IMR-90 (cell line): ENCODE measurements around the gene NCOA3. TPM values are rescaled to one million over a fixed set of nuclear protein-coding genes. Genes with fewer than 3 reads are reported as not detected.

Experiments used
- ATAC-seq: fragments of 200-7000 bp; cut with Tn5 transposase; 2 replicates; pipeline ENCODE4 v1.9.1; 2020; ENCODE audit warnings: low read depth, mild to moderate bottlenecking, moderate library complexity
- BruUV-seq: library from RNA; stranded (reverse); fragments of 400-500 nt; replicated peaks from 2 replicates; lab custom pipeline; 2021; lab: Mats Ljungman, UMichigan
- CTCF ChIA-PET: fragments of 300-600 bp; formaldehyde crosslinking; extraction: SDS; loops from one replicate; lab custom pipeline; 2021; ENCODE audit warnings: antibody characterized with exemption; lab: Yijun Ruan, JAX
- POLR2A ChIA-PET: fragments of 300-600 bp; sonication (Branson Sonifier 250); formaldehyde crosslinking; loops from one replicate; lab custom pipeline; 2022; ENCODE audit warnings: antibody characterized with exemption; ENCODE audit not compliant: unreplicated experiment; lab: Charles Lee
- DNase-seq: peaks from one replicate; pipeline ENCODE4 v3.0.0; 2013
- H2AFZ ChIP-seq: replicated peaks from 2 replicates; pipeline ENCODE3; 2013; ENCODE audit warnings: low read length, mild to moderate bottlenecking; ENCODE audit not compliant: poor library complexity
- H2AK5ac ChIP-seq: 2 replicates; pipeline ENCODE4 v1.6.1; 2013; ENCODE audit warnings: low read depth, low read length, inconsistent platforms
- H2AK9ac ChIP-seq: replicated peaks from 2 replicates; pipeline ENCODE3; 2013; ENCODE audit warnings: mild to moderate bottlenecking, low read depth, low read length, moderate library complexity; ENCODE audit not compliant: poor library complexity
- H2BK120ac ChIP-seq: 2 replicates; pipeline ENCODE4 v1.6.1; 2013; ENCODE audit warnings: low read depth, low read length, inconsistent platforms
- H2BK15ac ChIP-seq: 3 replicates; pipeline ENCODE4 v1.6.1; 2013; ENCODE audit warnings: low read depth, low read length, inconsistent platforms
- H2BK20ac ChIP-seq: 2 replicates; pipeline ENCODE4 v1.6.1; 2013; ENCODE audit warnings: low read depth, mild to moderate bottlenecking, inconsistent platforms, low read length, moderate library complexity
- H2BK5ac ChIP-seq: 2 replicates; pipeline ENCODE4 v1.6.1; 2013; ENCODE audit warnings: mild to moderate bottlenecking, low read depth, low read length, inconsistent platforms; ENCODE audit not compliant: poor library complexity, severe bottlenecking
- H3K14ac ChIP-seq: replicated peaks from 2 replicates; pipeline ENCODE4 v1.6.1; 2013; ENCODE audit warnings: low read depth, low read length, inconsistent platforms
- H3K18ac ChIP-seq: 2 replicates; pipeline ENCODE4 v1.6.1; 2013; ENCODE audit warnings: low read depth, low read length, control low read depth
- H3K23ac ChIP-seq: 2 replicates; pipeline ENCODE4 v1.6.1; 2013; ENCODE audit warnings: low read depth, low read length, inconsistent platforms
- H3K27ac ChIP-seq: 2 replicates; pipeline ENCODE4 v1.5.1; 2013; ENCODE audit warnings: mild to moderate bottlenecking, control low read depth, low read length; ENCODE audit not compliant: insufficient read depth
- H3K27me3 ChIP-seq: 2 replicates; pipeline ENCODE4 v1.6.1; 2013; ENCODE audit warnings: low read length; ENCODE audit not compliant: control insufficient read depth, insufficient read depth
- H3K36me3 ChIP-seq: 2 replicates; pipeline ENCODE4 v1.6.1; 2013; ENCODE audit warnings: low read length, mixed read lengths; ENCODE audit not compliant: control insufficient read depth, insufficient read depth
- H3K4ac ChIP-seq: 2 replicates; pipeline ENCODE4 v1.6.1; 2013; ENCODE audit warnings: low read depth, low read length, inconsistent platforms
- H3K4me1 ChIP-seq: 2 replicates; pipeline ENCODE4 v1.6.1; 2013; ENCODE audit warnings: low read length, mixed read lengths; ENCODE audit not compliant: control insufficient read depth, insufficient read depth
- H3K4me2 ChIP-seq: 2 replicates; pipeline ENCODE4 v1.6.1; 2013; ENCODE audit warnings: low read depth, mild to moderate bottlenecking, control low read depth, low read length, moderate library complexity
- H3K4me3 ChIP-seq: 2 replicates; pipeline ENCODE4 v1.5.1; 2013; ENCODE audit warnings: low read depth, mild to moderate bottlenecking, control low read depth, low read length, moderate library complexity; ENCODE audit not compliant: insufficient read depth
- H3K56ac ChIP-seq: 2 replicates; pipeline ENCODE4 v1.6.1; 2013; ENCODE audit warnings: low read length, inconsistent platforms; ENCODE audit not compliant: insufficient read depth; ENCODE audit errors: extremely low read depth
- H3K79me1 ChIP-seq, 2 experiments: 2 replicates each; pipeline ENCODE4 v1.6.1; 2013; ENCODE audit warnings: low read length in 2 of 2, inconsistent platforms in 1 of 2, low read depth in 1 of 2
- H3K9ac ChIP-seq: 2 replicates; pipeline ENCODE4 v1.6.1; 2013; ENCODE audit warnings: low read depth, low read length, control low read depth
- H3K9me1 ChIP-seq: 2 replicates; pipeline ENCODE4 v1.6.1; 2013; ENCODE audit warnings: low read length, inconsistent platforms; ENCODE audit not compliant: insufficient read depth
- H3K9me3 ChIP-seq: 2 replicates; pipeline ENCODE4 v1.6.1; 2013; ENCODE audit warnings: low read length; ENCODE audit not compliant: control insufficient read depth, insufficient read depth
- H4K20me1 ChIP-seq: 2 replicates; pipeline ENCODE4 v1.6.1; 2013; ENCODE audit warnings: low read length, inconsistent platforms; ENCODE audit not compliant: insufficient read depth
- H4K5ac ChIP-seq: 2 replicates; pipeline ENCODE4 v1.6.1; 2013; ENCODE audit warnings: mild to moderate bottlenecking, low read depth, low read length, control low read depth
- H4K8ac ChIP-seq, 2 experiments: 2 replicates each; pipeline ENCODE4 v1.6.1; 2013; ENCODE audit warnings: low read depth in 2 of 2, low read length in 2 of 2, control low read depth in 1 of 2, inconsistent platforms in 1 of 2
- H4K91ac ChIP-seq: 2 replicates; pipeline ENCODE4 v1.6.1; 2013; ENCODE audit warnings: low read depth, low read length, inconsistent platforms; ENCODE audit not compliant: insufficient read depth
- MAZ ChIP-seq: IDR thresholded peaks from 2 replicates; pipeline ENCODE4 v1.6.1; 2012; ENCODE audit warnings: low read depth, mild to moderate bottlenecking, low read length, improper control_type of control experiment, moderate library complexity, borderline replicate concordance
- MXI1 ChIP-seq: IDR thresholded peaks from 2 replicates; pipeline ENCODE4 v1.6.1; 2012; ENCODE audit warnings: low read depth, mild to moderate bottlenecking, low read length, moderate library complexity, borderline replicate concordance
- POLR2A ChIP-seq: IDR thresholded peaks from 2 replicates; pipeline ENCODE4 v1.6.1; 2012; ENCODE audit warnings: mild to moderate bottlenecking, low read depth, low read length
- RAD21 ChIP-seq: IDR thresholded peaks from 2 replicates; pipeline ENCODE4 v1.6.1; 2012; ENCODE audit warnings: low read length, improper control_type of control experiment
- RFX5 ChIP-seq: IDR thresholded peaks from 2 replicates; pipeline ENCODE4 v1.8.0; 2012; ENCODE audit warnings: low read depth, mild to moderate bottlenecking, low read length, moderate library complexity
- SMC3 ChIP-seq: fragments of 150-350 bp; IDR thresholded peaks from 2 replicates; pipeline ENCODE4 v1.6.1; 2016; ENCODE audit warnings: low read depth, mild to moderate bottlenecking, antibody characterized with exemption, low read length, moderate library complexity
- dilution Hi-C: fragments of 300-500 bp; cut with HindIII; formaldehyde crosslinking; loops from one replicate; pipeline ENCODE4 v1.14.3; 2018; ENCODE audit warnings: low sequenced_read_pairs; ENCODE audit not compliant: unreplicated experiment
- in situ Hi-C: fragments of 300-500 bp; cut with MboI; formaldehyde crosslinking; loops from 3 replicates; pipeline ENCODE4 v1.14.3; 2019; ENCODE audit warnings: low sequenced_read_pairs, inconsistent platforms, mixed read lengths
- intact Hi-C: fragments of 100-400 bp; cut with micrococcal nuclease; formaldehyde crosslinking; loops from 2 replicates; pipeline ENCODE4 v1.10.0; 2022
- polyA plus RNA-seq, 3 experiments: library from polyadenylated mRNA; depleted of rRNA; stranded (reverse); fragments of >200 nt; gene quantifications; 2 replicates each; pipeline ENCODE4 v1.2.3, GENCODE V29; 2012; ENCODE audit warnings: low replicate concordance in 1 of 3
- total RNA-seq: library from RNA; depleted of rRNA; stranded (reverse); fragments of >200 nt; gene quantifications from 2 replicates; pipeline ENCODE4 v1.2.3, GENCODE V29; 2012
- TF ChIP-seq, protein P1 (sequence below): fragments of 150-350 bp; IDR thresholded peaks from 2 replicates; pipeline ENCODE4 v1.6.1; 2017; ENCODE audit warnings: mild to moderate bottlenecking, antibody characterized with exemption, low read length, low read depth

NCOA3 gene
- total and polyA plus RNA-seq, 2 of the 4 experiments (the other 2 are of a cell fraction), result 8.8 to 29.0 TPM

DNA sequence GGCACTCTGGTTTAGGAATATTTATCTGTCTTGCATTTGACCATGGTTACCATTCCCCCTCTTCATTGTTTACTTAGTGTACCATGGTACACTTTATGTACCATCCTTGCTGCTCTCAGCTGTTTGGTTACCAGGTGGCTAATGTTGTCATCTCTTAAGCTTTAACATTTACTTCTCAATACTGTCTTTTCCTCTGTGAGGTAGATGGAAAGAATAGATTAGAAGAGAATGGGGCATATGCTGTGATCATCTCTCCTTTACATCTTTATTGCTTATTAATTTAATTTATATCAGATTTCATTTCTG, 109.2 kb downstream of the NCOA3 start:
- H3K9me1 ChIP-seq, result peaks cover 5% of the 10 kb centered on the region
- intact Hi-C loops, result no loop called here
- dilution Hi-C loops, result no loop called here
- no peak overlapping the region for H3K23ac ChIP-seq
- H3K4me2 ChIP-seq, result no peak overlapping the region
- no peaks in the 10 kb centered on the region for H4K20me1 ChIP-seq
- no peak for DNase-seq
- no TSS peak for BruUV-seq
- H3K9me3 ChIP-seq, result no peaks in the 10 kb centered on the region
- H2BK15ac ChIP-seq, result peak overlapping the region; percentile 12; the same call in 1 of the 3 replicates
- no peak overlapping the region for H4K8ac ChIP-seq
- no peak overlapping the region for H2AK9ac ChIP-seq
- ChIA-PET CTCF (interaction anchor here (0.5 to 2.2 kb wide), 4 partner anchors 10 to 1604 kb away, joined by 3 to 5 read pairs (median 3); no protein-coding TSS in a partner anchor), POLR2A (no interaction called here)
- no peak overlapping the region for H3K27ac ChIP-seq
- no peak overlapping the region for H4K91ac ChIP-seq
- H3K4ac ChIP-seq, result no peak overlapping the region
- no peak overlapping the region for H3K4me3 ChIP-seq
- peaks cover 10 to 36% of the 10 kb centered on the region in 2 experiments for H3K79me1 ChIP-seq
- ATAC-seq, result no peak
- H3K36me3 ChIP-seq, result no peaks in the 10 kb centered on the region
- H2BK20ac ChIP-seq, result no peak overlapping the region
- peaks cover 7% of the 10 kb centered on the region for H3K4me1 ChIP-seq
- in situ Hi-C loops, result no loop called here
- H2AK5ac ChIP-seq, result no peak overlapping the region
- H2AFZ ChIP-seq, result no peak overlapping the region
- no peak overlapping the region for H3K9ac ChIP-seq
- no peak overlapping the region for H2BK5ac ChIP-seq
- H3K14ac ChIP-seq, result 0 out of 2 replicates have a peak overlapping the region, but pooled peaks have one; percentile 39
- no peak overlapping the region for H4K5ac ChIP-seq
- H3K18ac ChIP-seq, result no peak overlapping the region
- TF ChIP-seq SMC3 (no peak), RAD21 (no peak), MAZ (no peak), POLR2A (no peak), MXI1 (no peak), RFX5 (no peak)
- TF ChIP-seq, protein P1, sequence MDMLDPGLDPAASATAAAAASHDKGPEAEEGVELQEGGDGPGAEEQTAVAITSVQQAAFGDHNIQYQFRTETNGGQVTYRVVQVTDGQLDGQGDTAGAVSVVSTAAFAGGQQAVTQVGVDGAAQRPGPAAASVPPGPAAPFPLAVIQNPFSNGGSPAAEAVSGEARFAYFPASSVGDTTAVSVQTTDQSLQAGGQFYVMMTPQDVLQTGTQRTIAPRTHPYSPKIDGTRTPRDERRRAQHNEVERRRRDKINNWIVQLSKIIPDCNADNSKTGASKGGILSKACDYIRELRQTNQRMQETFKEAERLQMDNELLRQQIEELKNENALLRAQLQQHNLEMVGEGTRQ, result no peak
- no peak overlapping the region for H3K56ac ChIP-seq
- no peaks in the 10 kb centered on the region for H3K27me3 ChIP-seq
- H2BK120ac ChIP-seq, result no peak overlapping the region
